Measurements from ENCODE around the gene PRKD2.
"Not testable (repeated sequence)": the region's sequence is repeated elsewhere in the genome, so short reads cannot be mapped to it uniquely, and the experiment has no call there.

The PRKD2 gene

DNA sequence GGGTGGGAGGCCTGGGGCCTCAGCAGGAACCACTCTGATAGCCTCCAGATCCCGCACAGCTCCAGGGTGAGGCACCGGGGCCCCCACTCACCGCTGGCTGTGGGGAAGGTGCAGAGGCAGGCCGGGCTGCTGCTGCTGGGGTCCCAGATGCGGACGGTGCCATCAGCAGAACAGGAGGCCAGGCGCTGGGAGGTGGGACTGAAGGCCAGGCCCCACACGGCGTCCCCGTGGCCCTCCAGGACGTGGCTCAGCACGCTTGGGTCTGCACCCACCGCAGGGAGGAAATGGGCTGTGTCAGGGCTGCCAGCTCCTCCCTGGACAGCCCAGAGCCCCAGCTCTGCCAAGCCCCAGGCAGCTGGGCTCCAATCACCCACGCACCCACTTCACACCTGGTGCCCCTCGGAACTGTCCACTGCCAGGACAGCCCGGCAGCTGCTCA, 6.1 kb upstream of the PRKD2 start:
- DNase-seq: no peak

DNA sequence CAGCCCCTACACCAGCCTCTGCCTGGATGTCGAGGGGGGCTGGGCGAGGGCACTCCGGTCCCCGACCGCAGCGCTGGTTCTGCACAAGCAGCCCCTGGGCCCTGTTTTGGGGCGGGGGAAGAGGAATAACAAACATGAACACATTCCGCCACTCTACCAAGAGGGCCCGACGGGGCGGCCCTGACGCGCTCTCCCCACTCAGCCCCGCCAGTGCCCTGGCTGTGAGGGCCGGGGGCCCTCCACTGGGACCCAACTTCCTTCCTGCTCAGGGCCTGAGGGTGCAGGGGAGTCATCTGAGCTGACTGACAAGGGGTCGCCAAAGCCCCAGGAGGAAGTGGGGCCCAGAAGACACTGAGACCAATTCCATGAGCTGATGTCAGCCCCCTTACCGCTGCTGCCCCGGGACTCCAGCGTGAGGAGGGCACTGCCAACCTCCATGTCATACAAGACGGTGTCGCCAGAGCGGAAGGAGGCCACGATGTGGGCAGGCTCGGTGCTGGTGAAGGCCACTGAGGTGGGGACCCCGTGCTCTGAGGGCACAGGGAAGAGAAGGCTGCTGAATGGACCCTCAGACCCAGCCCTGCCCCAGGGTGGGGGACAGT, 5.6 kb upstream of the PRKD2 start:
- DNase-seq: no peak

DNA sequence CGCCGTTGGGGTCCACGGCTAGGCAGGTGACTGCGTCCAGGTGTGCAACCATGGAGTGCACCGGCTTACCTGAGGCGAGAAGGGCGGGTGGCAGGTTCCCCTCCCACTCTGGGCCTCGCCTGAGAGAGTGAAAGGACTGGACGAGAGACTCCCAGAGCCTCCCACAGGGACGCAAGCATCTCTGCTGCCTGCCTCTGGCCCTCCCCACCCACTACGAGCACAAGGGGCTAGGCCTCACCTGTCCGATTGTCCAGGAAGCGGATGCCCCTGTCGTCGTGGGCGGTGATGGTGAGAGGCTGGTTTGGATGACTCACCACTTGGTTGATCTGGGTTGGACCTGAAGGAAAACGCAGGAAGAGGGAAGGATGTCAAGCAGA, 5.1 kb upstream of the PRKD2 start:
- DNase-seq: no peak

DNA sequence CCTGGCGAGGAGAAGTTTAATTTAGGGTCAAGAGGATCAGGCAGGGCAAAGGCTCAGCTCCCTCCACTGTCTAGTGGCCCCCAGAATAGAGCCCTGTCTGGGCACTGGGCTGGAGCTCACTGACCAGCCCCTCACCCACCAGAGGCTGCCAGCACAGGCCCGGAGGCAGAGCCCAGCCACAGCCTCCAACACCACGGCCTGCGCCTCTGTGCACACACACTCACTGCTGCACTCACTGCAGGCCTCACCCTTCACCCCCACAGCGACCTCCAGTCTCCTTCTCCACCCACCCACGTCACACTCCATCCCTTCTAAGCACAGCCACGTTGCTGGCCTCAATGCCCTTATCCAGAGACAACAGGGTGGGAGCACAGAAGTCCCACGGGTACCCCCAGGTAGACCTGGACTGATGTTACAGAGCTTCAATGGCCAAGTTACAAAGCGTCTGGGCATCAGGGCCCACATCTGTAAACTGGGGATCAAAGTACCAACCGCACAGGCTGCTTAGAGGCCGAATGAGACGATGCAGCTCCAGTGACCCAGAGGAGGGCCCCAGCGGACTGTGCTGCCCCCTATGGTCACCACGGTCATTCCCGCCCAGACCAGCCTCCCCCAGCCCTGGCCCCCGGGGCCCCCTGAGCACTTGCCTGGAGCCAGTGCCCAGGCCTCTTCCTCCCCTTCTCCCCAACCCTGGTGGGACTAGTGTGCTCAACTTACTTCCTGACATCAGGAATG, 4.5 kb upstream of the PRKD2 start:
- no peak for DNase-seq

DNA sequence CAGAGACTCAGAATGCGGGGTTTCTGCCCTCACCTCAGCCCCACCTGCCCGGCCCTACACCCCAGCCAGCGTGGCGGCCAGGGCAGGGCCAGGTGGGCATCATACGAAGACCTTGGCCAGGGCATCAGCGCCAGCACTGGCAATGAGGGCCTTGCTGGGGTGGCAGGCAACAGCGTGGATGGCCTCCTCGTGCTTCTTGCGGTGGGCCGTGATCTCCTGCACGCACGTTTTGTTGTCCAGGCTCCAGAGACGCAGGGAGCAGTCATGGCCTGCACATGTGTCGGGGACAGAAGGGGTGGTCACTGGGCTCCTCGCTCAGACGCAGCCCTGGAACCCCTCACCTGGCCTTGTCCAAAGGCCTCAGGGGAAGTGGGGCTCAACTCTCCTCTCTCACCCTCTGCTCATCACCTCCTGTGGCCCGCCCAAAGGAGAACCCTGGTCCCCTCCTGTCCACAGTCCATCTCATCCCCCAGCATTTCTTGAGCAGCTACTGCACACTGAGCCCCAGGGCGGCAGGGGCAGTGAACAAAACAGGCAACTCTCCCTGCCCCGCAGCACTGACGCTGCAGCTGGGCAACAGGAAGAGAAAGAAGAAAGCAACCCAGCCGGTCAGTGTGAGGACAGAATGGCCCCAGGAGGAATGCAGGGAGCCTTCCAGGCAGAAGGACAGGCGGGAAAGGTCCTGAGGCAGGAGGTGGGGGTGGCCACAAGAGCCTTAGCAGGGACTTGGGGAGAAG, 3.8 kb upstream of the PRKD2 start:
- no peak for DNase-seq

DNA sequence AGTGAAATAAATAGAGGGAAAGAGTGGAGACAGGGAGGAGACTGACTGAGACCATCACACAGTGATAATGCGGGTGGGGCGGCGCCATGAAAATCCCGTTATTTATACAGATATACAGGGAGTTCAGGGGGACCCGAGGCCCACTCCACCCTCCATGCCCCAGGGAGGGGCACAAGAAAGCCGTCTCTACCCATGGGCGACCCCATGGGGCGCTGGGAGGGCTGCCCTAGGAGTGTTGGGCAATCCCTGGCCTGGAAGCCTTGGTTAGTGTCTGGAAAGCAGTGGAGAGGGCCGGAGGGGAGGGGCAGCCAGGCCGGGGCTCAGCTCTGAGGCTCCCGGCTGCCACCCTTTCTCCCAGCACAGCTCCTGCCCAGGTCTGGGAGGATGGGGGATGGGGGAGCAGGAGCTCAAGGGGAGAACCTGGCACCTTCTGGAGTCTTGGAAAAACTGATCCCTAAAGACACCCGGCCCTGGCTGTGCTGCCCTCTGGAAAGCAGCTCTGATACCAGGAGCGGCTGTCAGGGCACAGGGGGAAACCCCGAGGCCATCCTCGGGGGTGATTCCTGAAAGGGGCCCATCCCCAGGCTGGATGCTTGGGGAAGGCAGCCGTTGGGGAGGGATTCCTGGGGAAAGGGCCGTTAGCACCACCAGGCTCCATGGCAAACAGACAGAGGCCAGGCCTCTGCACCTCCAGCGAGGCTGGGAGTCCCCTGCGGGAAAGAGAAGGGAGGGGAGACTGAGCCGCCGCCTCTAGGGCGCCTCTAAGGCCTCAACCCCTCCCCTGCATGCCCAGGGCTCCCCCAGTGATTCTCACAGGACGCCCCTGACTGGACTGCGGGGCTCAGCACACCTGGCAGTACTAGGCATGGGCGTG, 3.0 kb upstream of the PRKD2 start:
- DNase-seq: no peak

DNA sequence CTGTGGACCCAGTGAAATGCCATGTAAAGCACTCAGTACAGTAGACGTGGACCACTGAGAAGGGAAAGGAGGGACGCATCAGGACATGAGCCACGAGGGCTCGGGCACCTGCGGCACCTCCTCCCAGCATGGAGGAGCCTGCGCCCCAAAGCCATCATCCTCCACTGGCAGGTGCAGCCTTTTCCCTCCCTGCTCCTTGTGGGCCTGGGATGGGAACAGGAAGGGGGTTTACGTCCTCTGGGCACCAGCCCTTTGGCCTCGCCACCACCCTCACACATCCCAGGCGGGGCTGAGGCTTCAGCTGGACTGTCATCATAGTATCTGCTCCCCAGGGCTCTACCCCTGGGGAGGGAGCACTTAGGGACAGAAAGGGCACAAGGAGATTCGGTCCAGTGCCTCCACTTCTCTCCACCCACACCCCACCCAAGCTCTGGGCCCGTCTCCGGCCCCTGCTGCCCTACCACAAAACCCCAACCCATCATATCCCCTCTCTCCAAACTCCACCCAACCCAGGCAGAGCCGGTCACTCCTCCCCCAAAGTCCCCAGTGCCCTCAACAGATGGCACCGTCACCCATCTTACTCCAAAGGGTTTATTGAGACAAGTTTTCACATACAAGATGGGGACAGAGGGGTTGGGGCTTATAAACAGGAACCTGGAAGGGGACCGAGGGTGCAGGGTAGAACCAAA, 2.2 kb upstream of the PRKD2 start:
- no peak for DNase-seq

DNA sequence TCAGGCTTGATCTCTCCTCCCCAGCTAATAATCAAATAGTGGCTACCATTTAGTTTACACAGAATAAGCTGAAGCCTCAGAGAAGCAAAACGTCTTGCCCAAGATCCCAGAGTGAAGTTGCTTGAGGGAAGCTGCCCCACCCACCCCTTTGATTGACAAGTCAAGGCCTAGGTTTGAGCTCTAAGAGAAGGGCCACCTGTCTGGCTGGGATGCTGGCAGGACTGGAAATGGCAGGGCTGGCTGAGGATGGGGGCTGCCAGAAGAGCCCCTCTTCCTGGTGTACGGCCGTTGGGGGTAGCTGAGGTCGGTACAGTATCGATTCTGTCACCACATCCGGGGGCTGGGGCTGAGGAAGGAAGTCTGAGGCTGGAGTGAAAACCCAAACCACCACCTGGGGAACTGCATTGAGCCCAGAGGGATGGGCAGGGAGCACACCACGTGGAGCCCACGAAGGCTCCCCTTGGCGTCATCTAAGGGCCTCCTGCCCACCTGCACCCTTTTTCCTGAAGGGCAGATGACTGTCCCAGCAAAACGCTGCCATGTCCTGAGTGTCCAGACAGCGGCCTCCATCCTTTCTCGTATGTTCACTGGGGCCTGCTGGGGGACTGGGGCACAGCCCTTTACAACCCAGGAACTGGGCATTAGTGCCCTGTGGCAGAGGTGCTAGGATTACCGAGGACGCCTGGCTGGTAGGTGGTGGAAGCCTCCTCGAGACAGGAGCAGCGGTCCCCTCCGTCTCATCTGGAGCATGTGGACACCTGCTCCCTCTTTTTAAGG, 1.4 kb upstream of the PRKD2 start:
- DNase-seq: no peak

DNA sequence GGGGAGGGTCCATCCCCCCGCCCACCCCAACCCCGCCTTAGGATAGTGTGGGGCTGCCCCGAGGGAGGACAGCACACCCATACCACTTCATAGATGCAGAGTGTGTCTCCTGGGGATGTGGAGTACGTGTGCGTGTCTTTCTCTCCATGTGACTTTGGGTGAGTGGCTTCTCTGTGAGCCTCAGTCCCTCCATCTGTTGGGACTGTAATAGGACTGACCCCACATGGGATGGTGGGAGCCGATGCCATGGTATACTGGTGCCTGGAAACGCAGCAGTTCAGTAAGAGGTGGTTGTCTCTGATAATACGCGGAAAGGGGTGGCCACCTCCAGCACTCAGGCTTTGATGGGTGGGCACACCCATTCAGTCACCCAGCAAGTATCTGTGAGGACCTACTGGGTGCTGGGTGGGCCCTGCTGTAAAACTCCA, 816 bp upstream of the PRKD2 start:
- no peak for DNase-seq

DNA sequence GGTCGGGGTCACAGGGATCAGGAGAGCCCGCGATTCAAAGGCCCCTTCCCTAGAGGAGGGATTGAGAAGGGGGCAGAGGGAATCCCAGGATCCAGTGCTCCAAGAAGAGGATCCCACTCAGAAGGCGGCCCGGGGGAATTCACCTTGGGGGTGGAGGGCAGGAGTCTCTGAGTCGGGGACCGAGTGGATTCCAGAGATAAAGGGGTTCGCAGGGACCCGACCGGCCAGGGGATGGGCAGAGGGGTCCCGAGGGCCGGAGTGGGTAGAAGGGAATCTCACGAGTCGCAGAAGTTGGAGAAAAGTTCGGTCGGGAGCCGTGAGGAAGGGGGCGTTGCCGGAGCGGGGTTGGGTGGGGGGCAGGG, 261 bp downstream of the PRKD2 start:
- DNase-seq: no peak

DNA sequence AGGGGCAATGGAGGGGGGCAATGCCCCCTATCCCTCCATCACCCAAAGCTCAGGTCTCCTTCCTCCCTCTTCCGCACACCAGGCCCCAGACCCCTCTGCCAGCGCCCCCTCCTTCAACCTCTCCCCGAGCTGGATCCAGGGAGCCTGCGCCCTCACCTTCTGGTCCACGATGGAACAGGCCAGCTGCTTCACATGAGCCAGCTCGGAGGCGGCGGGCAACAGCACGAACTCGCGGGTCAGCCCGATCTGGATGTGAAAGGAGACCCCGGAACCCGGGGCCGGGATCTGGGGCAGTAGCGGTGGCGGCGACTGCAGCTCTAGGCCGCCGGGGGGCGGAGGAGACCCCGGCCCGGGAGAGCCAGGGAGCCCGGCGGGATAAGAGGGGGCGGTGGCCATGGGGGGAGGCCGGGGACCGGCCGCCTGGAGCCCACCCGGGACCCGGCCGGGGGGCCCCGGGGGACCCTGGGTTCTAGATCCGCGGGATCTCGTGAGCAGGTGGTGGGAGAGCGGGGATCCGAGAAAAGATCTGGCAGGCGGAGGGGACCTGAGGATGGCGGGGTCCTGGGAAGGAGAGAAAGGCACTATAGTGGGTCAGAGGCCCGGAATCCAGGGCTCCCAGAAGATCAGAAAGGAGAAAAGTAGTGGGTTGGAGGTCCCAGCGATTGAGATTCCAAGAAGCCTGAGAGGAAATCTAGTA, 791 bp downstream of the PRKD2 start:
- no peak for DNase-seq

DNA sequence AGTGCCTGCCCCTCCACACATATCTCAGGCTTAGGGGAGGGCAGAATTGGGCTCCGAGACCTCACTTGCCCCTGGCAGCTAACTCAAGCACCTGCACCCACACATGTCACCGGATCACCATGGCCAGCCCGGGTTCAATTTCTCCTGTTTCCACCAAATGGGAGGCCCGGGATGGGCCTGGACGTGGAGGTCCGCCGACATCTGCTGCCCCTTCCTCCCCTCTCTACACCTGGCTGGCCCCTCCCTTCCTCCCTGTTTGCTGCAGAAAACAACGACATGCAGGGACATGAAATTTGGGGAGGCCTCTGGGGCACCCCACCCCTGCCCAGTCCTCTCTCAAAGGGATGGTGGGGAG, 1.3 kb downstream of the PRKD2 start:
- DNase-seq: no peak

DNA sequence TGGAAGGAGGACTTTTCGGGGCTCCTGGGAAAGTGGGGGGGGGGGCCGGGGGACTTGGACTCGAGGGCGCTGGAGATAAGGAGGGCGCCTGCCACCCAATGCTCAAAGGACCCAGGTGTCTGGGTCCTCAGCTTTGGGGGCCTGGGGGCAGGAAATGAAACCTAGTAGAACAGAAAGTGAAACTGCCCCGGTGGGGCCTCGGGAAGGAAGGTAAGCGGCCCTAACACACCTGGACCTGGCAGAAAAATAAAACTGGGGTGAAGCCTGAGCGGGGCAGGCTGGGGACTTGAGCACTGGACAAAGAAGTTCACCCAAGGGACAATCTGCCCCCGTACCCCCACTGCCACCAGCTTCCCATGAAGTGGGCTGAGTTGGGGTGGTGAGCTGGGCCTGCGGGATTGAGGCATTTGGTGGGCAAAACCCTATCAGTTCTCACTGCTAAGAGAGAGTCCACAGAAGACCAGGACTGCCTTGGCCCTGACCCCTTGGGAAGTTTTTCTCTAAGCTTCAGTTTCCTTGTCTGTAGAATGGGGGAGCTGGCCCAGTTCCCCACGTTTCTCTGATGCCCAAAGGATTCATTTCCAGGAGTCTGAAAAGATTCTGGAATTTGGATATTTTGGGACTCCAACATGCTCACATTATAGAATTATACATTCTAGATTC, 2.3 kb downstream of the PRKD2 start:
- DNase-seq: no peak

DNA sequence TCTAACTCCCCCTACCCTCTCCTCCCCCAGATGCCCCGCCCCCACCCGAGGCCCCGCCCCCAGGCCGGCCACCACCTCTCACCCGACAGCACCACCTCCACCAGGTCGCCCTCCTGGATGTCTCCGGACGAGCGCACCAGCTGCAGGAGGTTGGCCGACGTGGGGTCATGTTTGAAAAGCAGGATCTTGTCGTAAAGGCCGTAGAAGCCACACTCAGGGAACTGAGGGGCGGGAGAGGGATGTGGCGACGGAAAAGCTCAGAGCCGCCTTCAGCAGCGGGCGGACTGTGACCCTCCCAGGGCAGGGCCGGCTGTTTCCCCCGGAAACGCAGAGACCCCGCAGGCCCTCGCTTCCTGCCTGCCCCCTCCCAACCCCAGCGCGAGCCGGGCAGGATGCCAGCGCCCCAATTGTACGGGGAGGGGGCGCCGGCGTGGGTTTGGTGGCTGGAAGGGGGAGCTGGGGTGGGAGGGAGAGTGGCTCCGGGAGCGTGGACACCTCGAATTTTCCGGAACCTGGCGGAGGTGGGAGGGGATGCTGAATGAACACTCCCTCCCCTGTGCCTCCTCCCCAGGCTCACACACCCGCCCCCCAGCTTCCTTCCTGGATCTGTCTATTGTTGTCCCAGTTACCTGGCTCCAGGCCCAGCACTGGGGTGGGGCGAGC, 3.0 kb downstream of the PRKD2 start:
- DNase-seq: no peak

DNA sequence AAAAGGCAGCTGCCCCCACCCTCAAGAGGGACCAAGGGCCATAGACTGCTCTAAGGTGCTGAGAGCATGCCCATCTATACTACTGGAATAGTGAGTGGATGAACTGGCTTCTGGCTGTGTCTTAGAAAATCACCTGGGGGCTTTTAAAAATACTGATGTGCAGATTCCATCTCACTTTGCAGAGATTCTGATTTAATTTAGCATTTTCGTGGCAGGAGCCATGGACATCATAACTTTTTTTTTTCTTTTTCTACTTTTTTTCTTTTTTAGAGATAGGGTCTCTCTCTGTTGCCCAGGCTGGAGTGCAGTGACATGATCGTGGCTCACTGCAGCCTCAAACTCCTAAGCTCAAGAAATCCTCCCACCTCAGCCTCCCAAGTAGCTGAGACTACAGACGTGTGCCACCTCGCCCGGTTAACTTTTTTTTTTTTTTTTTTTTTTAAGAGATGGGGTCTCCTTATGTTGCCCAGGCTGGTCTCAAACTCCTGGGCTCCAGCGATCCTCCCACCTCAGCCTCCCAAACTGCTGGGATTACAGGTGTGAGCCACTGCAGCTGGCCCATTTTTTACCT, 4.1 kb downstream of the PRKD2 start:
- not testable (repeated sequence) for DNase-seq

DNA sequence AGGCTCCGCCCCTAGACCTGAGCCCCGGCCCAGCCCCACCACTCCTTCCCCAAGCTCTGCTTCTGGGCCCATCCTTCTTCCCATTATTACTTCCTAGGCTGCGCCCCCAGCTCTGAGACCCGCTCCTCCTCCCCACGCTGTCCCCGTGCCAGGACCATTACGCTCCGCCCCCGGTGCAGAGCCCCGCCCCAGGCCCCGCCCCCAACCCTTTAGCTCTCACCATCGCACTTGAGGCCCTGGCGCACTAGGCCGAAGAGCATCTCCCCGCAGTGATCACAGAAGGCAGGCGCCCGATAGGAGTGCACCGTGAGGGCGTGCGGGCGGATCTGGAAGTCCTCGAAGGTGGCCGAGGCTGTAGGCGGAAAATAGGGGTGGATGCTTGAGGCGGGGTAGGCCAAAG, 6.2 kb downstream of the PRKD2 start:
- no peak for DNase-seq

DNA sequence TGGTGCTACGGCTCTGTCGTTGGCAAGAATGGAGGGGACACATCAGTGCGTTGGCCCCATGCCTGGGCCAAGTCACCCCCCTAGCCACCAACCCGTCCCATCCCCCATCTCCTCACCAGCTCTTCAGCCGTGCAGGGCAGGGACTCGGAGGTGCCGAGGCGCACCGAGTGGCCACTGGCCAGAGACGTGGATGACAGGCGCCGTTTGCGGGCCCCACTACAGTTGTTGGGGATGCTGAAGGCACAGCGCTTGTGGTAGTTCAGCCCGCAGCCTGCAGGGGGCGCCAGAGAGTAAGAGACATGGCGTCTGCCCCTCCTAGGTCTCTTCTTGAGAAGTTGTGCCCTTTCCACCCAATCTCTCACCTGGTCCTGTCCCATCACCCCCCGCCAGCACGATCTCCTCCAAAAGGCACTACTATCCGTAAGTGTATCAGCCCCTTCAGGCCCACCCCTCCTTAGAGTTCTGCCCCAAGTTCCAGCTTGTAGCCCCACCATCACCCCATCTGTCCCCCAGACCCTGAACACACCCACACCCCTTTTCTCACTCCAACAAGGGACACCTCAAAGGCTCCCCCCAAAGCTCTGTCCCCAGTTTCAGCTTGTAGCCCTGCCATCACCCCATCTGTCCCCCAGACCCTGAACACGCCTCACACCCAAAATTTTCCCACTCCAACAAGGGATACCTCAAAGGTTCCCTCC, 12.4 kb downstream of the PRKD2 start:
- DNase-seq: peak; percentile 17

DNA sequence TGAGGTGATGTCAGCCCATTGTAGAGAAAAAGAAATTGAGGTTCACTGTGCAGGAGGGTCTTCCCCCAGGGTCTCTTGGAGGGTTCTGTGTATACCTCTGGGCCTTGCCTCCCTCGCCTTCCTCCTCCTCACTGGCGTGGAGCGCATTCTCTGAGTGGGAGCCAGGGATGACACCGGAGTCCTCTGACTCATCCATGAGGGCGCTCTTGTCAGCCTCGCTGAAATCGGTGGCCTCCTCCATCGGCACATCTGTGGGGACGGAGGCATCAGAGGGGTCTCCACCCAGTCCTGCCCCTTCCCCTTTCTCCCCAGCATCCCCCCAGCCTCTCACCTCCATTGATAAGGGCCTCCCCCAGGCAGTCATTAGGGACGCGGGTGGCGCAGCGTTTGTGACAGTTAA, 16.2 kb downstream of the PRKD2 start:
- no peak for DNase-seq

All from NCI-H1694 treated with DMSO at 0.1 percent for 48 hours (cell line).